ENCODE results near the gene PPEF1. TPM values are rescaled to one million over a fixed set of nuclear protein-coding genes. Genes with fewer than 3 reads are reported as not detected.

PPEF1 gene
- total RNA-seq, 1 donor = 0.31 TPM

DNA sequence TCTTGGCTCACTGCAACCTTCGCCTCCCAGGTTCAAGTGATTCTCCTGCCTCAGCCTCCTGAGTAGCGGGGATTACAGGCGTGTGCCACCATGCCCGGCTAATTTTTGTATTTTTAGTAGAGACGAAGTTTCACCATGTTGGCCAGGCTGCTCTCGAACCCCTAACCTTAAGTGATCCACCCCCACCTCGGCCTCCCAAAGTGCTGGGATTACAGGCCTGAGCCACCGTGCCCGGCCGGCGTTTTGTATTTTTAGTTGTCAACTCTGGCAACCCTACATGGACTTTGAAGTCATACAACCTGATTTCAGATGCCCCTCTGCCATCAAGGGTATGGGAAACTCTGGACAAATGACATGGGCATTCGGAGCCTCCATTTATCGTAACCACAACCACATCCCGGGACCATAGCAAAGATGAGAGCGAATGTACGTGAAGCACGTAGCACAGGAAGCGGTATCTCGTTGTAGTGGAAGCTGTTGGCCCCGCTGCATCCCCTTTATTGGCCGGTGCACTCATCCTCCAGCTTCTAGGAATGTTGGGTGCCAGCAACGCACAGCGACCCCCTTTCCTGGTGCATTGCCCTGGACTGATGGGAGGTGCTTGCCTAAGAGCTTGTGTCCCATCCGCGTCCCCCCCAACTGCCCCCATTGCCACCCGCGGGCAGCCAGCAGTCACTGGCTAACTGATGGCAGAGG lies 167.3 kb downstream of the PPEF1 start:
- no peaks in the 10 kb centered on the region for H3K27me3 ChIP-seq (ENCODE audit: insufficient read depth, low read length)
- H3K9me3 ChIP-seq (ENCODE audit: low read depth, low read length) = no peaks in the 10 kb centered on the region
- H3K4me3 ChIP-seq (ENCODE audit: low read length) = no peak overlapping the region
- H3K4me1 ChIP-seq (ENCODE audit: insufficient read depth, low read length) = no peaks in the 10 kb centered on the region

DNA sequence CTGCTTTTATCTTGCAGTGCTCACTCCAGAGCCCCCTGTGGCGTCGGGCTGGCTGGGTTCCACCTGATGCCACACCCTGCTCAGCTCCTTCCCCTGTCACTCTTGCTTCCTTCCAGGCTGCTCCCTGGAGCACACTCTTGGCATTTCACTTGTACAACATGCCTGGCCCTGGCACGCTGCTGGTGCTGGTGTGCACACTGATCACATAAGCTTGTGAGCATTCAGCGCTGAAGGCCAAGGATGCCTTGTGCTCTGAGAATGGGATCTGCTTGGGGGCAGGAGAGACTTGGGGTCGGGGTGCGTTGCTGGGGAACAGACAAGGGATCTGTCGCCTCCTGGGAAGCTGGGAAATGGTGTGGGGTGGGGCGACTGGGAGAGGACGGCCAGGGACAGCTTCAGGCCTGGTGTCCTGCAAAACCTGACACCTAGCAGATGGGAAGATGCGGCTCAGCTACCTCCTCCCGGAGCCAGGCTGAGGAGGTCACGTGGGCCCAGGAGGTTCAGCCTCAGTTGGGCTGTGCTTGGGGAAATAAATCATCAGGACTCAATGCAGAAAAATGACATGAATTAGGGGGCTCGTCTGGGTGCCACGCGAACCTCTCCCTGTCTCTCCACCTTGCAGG lies 167.9 kb downstream of the PPEF1 start:
- H3K4me3 ChIP-seq (ENCODE audit: low read length) = no peak overlapping the region
- no peaks in the 10 kb centered on the region for H3K9me3 ChIP-seq (ENCODE audit: low read depth, low read length)
- no peaks in the 10 kb centered on the region for H3K4me1 ChIP-seq (ENCODE audit: insufficient read depth, low read length)
- H3K27me3 ChIP-seq (ENCODE audit: insufficient read depth, low read length) = no peaks in the 10 kb centered on the region

DNA sequence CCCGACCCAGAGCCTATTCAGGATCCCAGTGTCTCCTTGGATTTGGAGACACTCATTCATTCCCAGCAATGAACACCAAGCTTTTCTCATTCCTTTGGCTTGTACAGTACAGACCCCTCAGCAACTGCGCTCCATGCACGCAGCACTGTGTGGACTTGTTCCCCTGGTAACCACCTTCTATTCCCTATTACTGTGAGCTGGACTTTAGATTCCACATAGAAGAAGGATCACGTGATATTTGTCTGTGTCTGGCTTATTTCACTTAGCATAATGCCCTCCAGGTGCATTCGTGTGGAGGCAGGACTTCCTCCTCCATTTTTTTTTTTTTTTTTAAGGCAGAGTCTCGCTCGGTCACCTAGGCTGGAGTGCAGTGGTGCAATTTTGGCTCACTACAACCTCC lies 170.0 kb downstream of the PPEF1 start:
- Histone ChIP-seq H3K9me3 (ENCODE audit: low read depth, low read length) (no peaks in the 10 kb centered on the region), H3K27me3 (ENCODE audit: insufficient read depth, low read length) (no peaks in the 10 kb centered on the region), H3K4me1 (ENCODE audit: insufficient read depth, low read length) (no peaks in the 10 kb centered on the region), H3K4me3 (ENCODE audit: low read length) (no peak overlapping the region)

Other genes with a start within 250 kb of the PPEF1 start
- gene RS1, start 35.5 kb upstream of the PPEF1 start, total RNA-seq = not detected